ENCODE measurements around the gene MPPE1. TPM values are rescaled to one million over a fixed set of nuclear protein-coding genes. Genes with fewer than 3 reads are reported as not detected.
A peak's percentile ranks its signal among the peaks of the same experiment; 100 is the strongest.

Gene MPPE1
- total and polyA plus RNA-seq, 9 of the 15 experiments (the other 6 are each of a cell fraction or from before 2014, with no cell fraction given) = 10.7 to 19.5 (median 13.3) TPM

DNA sequence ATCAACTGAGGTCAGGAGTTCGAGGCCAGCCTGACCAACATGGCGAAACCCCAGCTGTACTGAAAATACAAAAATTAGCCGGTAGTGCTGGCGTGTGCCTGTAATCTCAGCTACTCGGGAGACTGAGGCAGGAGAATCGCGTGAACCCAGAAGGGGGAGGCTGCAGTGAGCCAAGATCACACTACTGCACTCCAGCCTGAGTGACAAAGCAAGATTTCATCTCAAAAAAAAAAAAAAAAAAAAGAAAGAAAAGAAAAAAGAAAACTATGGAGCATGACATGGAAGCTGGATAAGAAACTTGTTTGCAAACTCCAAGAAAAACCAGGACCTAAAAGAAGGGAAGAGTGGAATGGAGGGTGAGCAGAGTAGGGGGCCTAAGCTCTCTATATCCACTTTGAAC, 58.8 kb downstream of the MPPE1 start (continued):
- TF ChIP-seq, protein P1, sequence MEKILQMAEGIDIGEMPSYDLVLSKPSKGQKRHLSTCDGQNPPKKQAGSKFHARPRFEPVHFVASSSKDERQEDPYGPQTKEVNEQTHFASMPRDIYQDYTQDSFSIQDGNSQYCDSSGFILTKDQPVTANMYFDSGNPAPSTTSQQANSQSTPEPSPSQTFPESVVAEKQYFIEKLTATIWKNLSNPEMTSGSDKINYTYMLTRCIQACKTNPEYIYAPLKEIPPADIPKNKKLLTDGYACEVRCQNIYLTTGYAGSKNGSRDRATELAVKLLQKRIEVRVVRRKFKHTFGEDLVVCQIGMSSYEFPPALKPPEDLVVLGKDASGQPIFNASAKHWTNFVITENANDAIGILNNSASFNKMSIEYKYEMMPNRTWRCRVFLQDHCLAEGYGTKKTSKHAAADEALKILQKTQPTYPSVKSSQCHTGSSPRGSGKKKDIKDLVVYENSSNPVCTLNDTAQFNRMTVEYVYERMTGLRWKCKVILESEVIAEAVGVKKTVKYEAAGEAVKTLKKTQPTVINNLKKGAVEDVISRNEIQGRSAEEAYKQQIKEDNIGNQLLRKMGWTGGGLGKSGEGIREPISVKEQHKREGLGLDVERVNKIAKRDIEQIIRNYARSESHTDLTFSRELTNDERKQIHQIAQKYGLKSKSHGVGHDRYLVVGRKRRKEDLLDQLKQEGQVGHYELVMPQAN (IDR thresholded peaks at IDR 0.05; ENCODE audit: borderline replicate concordance) = no peak
- TF ChIP-seq ZNF384 (IDR thresholded peaks at IDR 0.05; ENCODE audit: low read depth, low read length) = peak; percentile 91
- peak; percentile 58; the same call in 1 of the 2 replicates for TF ChIP-seq MAFG (tag; conservative IDR thresholded peaks at IDR 0.05)
- TF ChIP-seq POLR2G (IDR thresholded peaks at IDR 0.05; ENCODE audit: low read depth, low read length) = no peak
- peak; percentile 69; the same call in 1 of the 2 replicates for TF ChIP-seq ZNF316 (IDR thresholded peaks at IDR 0.05)
- TF ChIP-seq ARID1B (IDR thresholded peaks at IDR 0.05) = peak; percentile 13; the same call in 1 of the 2 replicates

DNA sequence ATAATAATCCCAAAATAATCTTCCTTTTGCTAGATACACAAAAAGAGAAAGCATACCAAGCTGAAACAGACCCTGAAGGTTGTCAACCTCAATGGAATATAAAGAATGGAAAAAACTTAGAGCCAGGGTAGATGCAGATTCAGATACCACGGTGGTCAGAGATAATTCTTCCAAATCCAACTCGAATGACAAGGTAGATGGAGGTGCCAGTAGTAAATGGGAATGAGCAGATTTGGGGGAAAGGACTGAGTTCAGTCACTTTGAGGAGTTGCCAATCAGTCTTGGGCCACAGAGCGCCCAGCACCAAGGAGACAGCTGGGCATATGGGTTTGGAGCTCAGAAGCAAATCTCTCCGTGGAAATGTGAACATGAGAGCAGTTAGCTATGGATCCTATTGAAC, 60.3 kb downstream of the MPPE1 start:
- Histone ChIP-seq H4K20me1 (replicated peaks; ENCODE audit: control insufficient read depth, insufficient read depth, low read length) (0 out of 2 replicates have a peak, but pooled peaks cover 4% of the 10 kb centered on the region), H3K36me3 (ENCODE audit: control insufficient read depth, insufficient read depth, low read length) (0 out of 3 replicates have a peak, but pooled peaks cover 2% of the 10 kb centered on the region), H3K4me3 (no peak overlapping the region), H3K27ac (ENCODE audit: extremely low read depth, low read depth, low read length) (no peak overlapping the region), H3K79me2 (ENCODE audit: control insufficient read depth, insufficient read depth, low read length) (peaks cover 16% of the 10 kb centered on the region), H2AFZ (ENCODE audit: low read depth, low read length) (peak overlapping the region; percentile 25), H3K9me1 (ENCODE audit: control insufficient read depth, insufficient read depth, low read length) (no peaks in the 10 kb centered on the region), H3K4me1 (replicated peaks in 1 of 2; ENCODE audit: control insufficient read depth in 2 of 2, insufficient read depth in 2 of 2, low read length in 2 of 2) (peaks cover 11 to 16% of the 10 kb centered on the region in 2 experiments; a peak in 4 of 5 replicates), H3K27me3 (ENCODE audit: control insufficient read depth in 2 of 2, insufficient read depth in 2 of 2, low read length in 2 of 2) (no peaks in the 10 kb centered on the region), H3K9ac (ENCODE audit: insufficient read depth in 1 of 2, low read depth in 2 of 2, low read length in 2 of 2) (no peak overlapping the region; a peak in 1 of 4 replicates), H3K9me3 (replicated peaks; ENCODE audit: control insufficient read depth, insufficient read depth, low read depth, low read length) (no peaks in the 10 kb centered on the region), H3K4me2 (ENCODE audit: insufficient read depth, low read length) (no peak overlapping the region; the same call in 1 of the 2 replicates)
- ATAC-seq = no peak
- BruUV-seq (replicated peaks) = no TSS peak
- POLR2A ChIA-PET = interaction anchor here (0.5 to 0.9 kb wide), 3 partner anchors 8 to 187 kb away, joined by 3 to 4 read pairs (median 3); no protein-coding TSS in a partner anchor
- intact Hi-C loops (cut with micrococcal nuclease) = no loop called here
- FAIRE-seq = no peak
- 34% methylated on average over 4 of the region's 4 CpGs for WGBS (ENCODE audit: insufficient coverage, low coverage, missing lambda C conversion rate)
- CTCF ChIA-PET (ENCODE audit: low intra/inter-chr PET ratio) = no interaction called here
- in situ Hi-C loops (cut with MboI) = no loop called here
- DNase-seq (ENCODE audit: extremely low read depth in 1 of 4, low spot score in 3 of 4) = no peak
- TF ChIP-seq U2AF2 (optimal IDR thresholded peaks at IDR 0.05; ENCODE audit: low read depth, low read length) (no peak), ETV1 (tag; conservative IDR thresholded peaks at IDR 0.05; ENCODE audit: low read depth) (no peak), HMGN3 (IDR thresholded peaks at IDR 0.05; ENCODE audit: borderline replicate concordance, extremely low read depth, insufficient read length, low read depth, low read length) (no peak), PPARD (CRISPR knock-in tag; IDR thresholded peaks at IDR 0.05) (no peak), ZNF766 (CRISPR knock-in tag; conservative IDR thresholded peaks at IDR 0.05) (no peak), HSF4 (CRISPR knock-in tag; IDR thresholded peaks at IDR 0.05; ENCODE audit: borderline replicate concordance) (no peak), RBM17 (IDR thresholded peaks at IDR 0.05; ENCODE audit: borderline replicate concordance, low read depth, low read length) (no peak), ETV5 (CRISPR knock-in tag; IDR thresholded peaks at IDR 0.05; ENCODE audit: low read depth) (no peak)
- TF ChIP-seq, protein P2, sequence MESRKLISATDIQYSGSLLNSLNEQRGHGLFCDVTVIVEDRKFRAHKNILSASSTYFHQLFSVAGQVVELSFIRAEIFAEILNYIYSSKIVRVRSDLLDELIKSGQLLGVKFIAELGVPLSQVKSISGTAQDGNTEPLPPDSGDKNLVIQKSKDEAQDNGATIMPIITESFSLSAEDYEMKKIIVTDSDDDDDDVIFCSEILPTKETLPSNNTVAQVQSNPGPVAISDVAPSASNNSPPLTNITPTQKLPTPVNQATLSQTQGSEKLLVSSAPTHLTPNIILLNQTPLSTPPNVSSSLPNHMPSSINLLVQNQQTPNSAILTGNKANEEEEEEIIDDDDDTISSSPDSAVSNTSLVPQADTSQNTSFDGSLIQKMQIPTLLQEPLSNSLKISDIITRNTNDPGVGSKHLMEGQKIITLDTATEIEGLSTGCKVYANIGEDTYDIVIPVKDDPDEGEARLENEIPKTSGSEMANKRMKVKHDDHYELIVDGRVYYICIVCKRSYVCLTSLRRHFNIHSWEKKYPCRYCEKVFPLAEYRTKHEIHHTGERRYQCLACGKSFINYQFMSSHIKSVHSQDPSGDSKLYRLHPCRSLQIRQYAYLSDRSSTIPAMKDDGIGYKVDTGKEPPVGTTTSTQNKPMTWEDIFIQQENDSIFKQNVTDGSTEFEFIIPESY (CRISPR knock-in tag; IDR thresholded peaks at IDR 0.05) = no peak
